SU-DHL-6 (cell line): ENCODE measurements around the gene ANK3.
A peak's percentile ranks its signal among the peaks of the same experiment; 100 is the strongest.

ENCODE experiments used
- H2AFZ ChIP-seq: fragments of 200-600 bp; sonication (generic); 2 replicates; pipeline ENCODE4 v1.6.1; 2014; ENCODE audit warnings: low read depth, mild to moderate bottlenecking, moderate library complexity, mixed read lengths, antibody characterized with exemption, low read length; ENCODE audit not compliant: severe bottlenecking
- H3F3A ChIP-seq: fragments of 200-600 bp; shearing (Covaris generic); 2 replicates; pipeline ENCODE4 v1.6.0; 2016; ENCODE audit warnings: antibody characterized with exemption, mild to moderate bottlenecking; ENCODE audit not compliant: insufficient read depth
- H3K27ac ChIP-seq: fragments of 200-600 bp; sonication (generic); 2 replicates; pipeline ENCODE4 v1.5.1; 2016; ENCODE audit warnings: low read depth, mild to moderate bottlenecking, low read length, moderate library complexity, mixed read lengths
- H3K27me3 ChIP-seq: fragments of 200-600 bp; sonication (generic), shearing (Covaris generic); 2 replicates; pipeline ENCODE4 v1.6.0; 2014; ENCODE audit warnings: mild to moderate bottlenecking, low read length
- H3K36me3 ChIP-seq: fragments of 200-600 bp; sonication (generic); 2 replicates; pipeline ENCODE4 v1.6.1; 2014; ENCODE audit warnings: mild to moderate bottlenecking, low read length, mixed read lengths
- H3K4me2 ChIP-seq: fragments of 300-600, 200-600 bp; shearing (Covaris generic), sonication (generic); 2 replicates; pipeline ENCODE4 v1.6.0; 2014; ENCODE audit warnings: low read length, low read depth, mild to moderate bottlenecking; ENCODE audit not compliant: poor library complexity, severe bottlenecking
- H3K4me3 ChIP-seq: fragments of 200-600 bp; sonication (generic); 2 replicates; pipeline ENCODE4 v1.5.1; 2014; ENCODE audit warnings: antibody characterized with exemption, low read length, mild to moderate bottlenecking, mixed read lengths; ENCODE audit not compliant: insufficient read depth, poor library complexity, severe bottlenecking
- H3K79me2 ChIP-seq: fragments of 200-600 bp; sonication (generic); 2 replicates; pipeline ENCODE4 v1.6.1; 2014; ENCODE audit warnings: mild to moderate bottlenecking, low read length, moderate library complexity; ENCODE audit not compliant: insufficient read depth
- H3K9ac ChIP-seq: fragments of 200-600 bp; sonication (generic); 2 replicates; pipeline ENCODE4 v1.7.0; 2014; ENCODE audit warnings: mild to moderate bottlenecking, low read length
- H3K9me2 ChIP-seq: fragments of 200-600 bp; sonication (generic); replicated peaks from 2 replicates; pipeline ENCODE4 v1.6.1; 2014; ENCODE audit warnings: low read length; ENCODE audit not compliant: insufficient read depth
- H3K9me3 ChIP-seq: fragments of 200-600 bp; sonication (generic); 2 replicates; pipeline ENCODE4 v1.6.1; 2014; ENCODE audit warnings: low read length, mixed read lengths; ENCODE audit not compliant: insufficient read depth
- H4K20me1 ChIP-seq: fragments of 200-600 bp; sonication (generic); 2 replicates; pipeline ENCODE4 v1.6.1; 2014; ENCODE audit warnings: low read depth, mild to moderate bottlenecking, antibody characterized with exemption, low read length, moderate library complexity, mixed read lengths
- CTCF ChIP-seq: fragments of 200-600 bp; sonication (generic); IDR thresholded peaks from one replicate; pipeline ENCODE4 v1.5.1; 2017; ENCODE audit warnings: antibody characterized with exemption, mild to moderate bottlenecking, low read length, moderate library complexity; ENCODE audit not compliant: insufficient read depth, poor library complexity, severe bottlenecking
- EZH2phosphoT487 ChIP-seq: fragments of 200-600 bp; sonication (generic), shearing (Covaris generic); conservative IDR thresholded peaks from 2 replicates; pipeline ENCODE4 v1.6.1; 2018; ENCODE audit warnings: mild to moderate bottlenecking, antibody characterized with exemption, low read length, moderate library complexity, mixed read lengths

ANK3 gene

GRCh38 chr10:60289800-60290199 lies 99.9 kb downstream of the ANK3 start:
- H3K27me3 ChIP-seq, result no peaks in the 10 kb centered on the region
- no peaks in the 10 kb centered on the region for H3K36me3 ChIP-seq
- H3K9me3 ChIP-seq, result no peaks in the 10 kb centered on the region
- no peaks in the 10 kb centered on the region for H4K20me1 ChIP-seq
- TF ChIP-seq EZH2phosphoT487 (no peak), CTCF (no peak)
- no peak overlapping the region for H3K4me3 ChIP-seq
- H3K79me2 ChIP-seq, result no peaks in the 10 kb centered on the region
- H3F3A ChIP-seq, result no peaks in the 10 kb centered on the region
- no peak overlapping the region for H3K4me2 ChIP-seq
- H3K27ac ChIP-seq, result no peak overlapping the region
- no peaks in the 10 kb centered on the region for H3K9me2 ChIP-seq
- no peak overlapping the region for H3K9ac ChIP-seq
- no peak overlapping the region for H2AFZ ChIP-seq

DNA sequence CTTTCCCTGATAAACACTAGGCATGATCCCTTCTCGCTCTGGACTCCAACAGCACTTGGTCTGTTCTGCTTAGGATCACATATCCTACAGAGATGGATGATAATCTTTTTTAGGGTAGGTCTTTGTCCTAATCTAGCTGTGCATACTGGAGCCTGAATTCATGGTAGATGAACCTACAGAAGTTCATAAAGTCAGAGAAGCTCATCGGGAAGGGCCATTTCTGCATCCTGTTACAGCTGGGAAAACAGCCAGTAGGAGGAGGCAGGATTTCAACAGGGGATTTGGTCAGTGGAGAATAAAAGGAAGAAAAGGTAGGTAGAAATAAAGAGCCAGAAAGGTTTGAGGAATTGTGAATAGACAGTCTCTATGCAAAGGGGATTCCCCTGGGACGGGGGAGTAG lies 101.4 kb downstream of the ANK3 start:
- TF ChIP-seq EZH2phosphoT487 (no peak), CTCF (no peak)
- Histone ChIP-seq H3K27ac (no peak overlapping the region), H3K79me2 (no peaks in the 10 kb centered on the region), H2AFZ (no peak overlapping the region), H3K4me3 (no peak overlapping the region), H3K9me2 (no peaks in the 10 kb centered on the region), H4K20me1 (no peaks in the 10 kb centered on the region), H3F3A (no peaks in the 10 kb centered on the region), H3K27me3 (no peaks in the 10 kb centered on the region), H3K9me3 (no peaks in the 10 kb centered on the region), H3K4me2 (no peak overlapping the region), H3K9ac (no peak overlapping the region), H3K36me3 (no peaks in the 10 kb centered on the region)

DNA sequence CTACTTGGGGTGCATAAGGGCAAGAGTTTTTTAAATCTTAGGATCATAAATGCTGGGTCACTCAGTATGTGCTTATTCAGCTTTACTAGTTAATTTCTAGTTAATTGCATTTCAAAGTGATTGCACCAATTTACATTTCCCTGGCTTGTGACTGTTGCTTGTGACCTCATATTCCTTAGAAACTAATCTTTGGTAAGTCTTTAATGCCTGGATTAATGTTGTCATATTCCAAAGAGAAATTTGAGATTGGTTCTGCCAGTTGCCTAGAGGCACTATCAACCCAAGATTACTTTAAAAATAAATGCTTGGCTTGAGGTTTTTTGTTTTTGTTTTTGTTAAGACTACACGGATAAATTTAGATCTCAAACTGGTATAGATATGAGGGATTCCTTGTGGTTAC lies 103.1 kb downstream of the ANK3 start:
- no peak overlapping the region for H3K9ac ChIP-seq
- no peaks in the 10 kb centered on the region for H4K20me1 ChIP-seq
- no peak overlapping the region for H3K27ac ChIP-seq
- no peaks in the 10 kb centered on the region for H3K9me2 ChIP-seq
- no peaks in the 10 kb centered on the region for H3K27me3 ChIP-seq
- TF ChIP-seq CTCF, result no peak
- no peak for TF ChIP-seq EZH2phosphoT487
- no peaks in the 10 kb centered on the region for H3K79me2 ChIP-seq
- no peak overlapping the region for H3K4me3 ChIP-seq
- H3K36me3 ChIP-seq, result no peaks in the 10 kb centered on the region
- no peak overlapping the region for H3K4me2 ChIP-seq
- H3F3A ChIP-seq, result no peaks in the 10 kb centered on the region
- H3K9me3 ChIP-seq, result no peaks in the 10 kb centered on the region
- H2AFZ ChIP-seq, result no peak overlapping the region

DNA sequence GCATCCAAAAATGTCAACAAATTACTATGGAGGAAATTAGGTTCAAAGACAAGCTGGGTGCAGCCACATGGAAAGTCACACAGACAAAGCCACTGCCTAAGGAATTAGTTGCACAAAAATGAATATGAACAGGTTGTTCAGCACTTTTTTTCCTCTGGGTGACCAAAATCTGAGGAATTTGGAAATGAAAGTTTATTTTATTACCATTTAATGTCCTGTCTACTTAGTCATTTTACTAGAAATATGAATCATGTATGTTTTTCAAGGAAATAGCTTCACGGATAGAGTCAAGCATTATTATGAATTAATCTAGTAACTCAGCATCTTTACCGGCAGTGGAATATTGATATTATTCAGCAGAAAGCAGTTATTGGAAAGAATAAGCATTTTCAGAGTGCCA lies 106.3 kb downstream of the ANK3 start:
- peak overlapping the region; percentile 23 for H3K4me2 ChIP-seq
- no peak overlapping the region for H2AFZ ChIP-seq
- no peaks in the 10 kb centered on the region for H3K9me2 ChIP-seq
- H3K79me2 ChIP-seq, result no peaks in the 10 kb centered on the region
- H3K27me3 ChIP-seq, result no peaks in the 10 kb centered on the region
- no peak for TF ChIP-seq CTCF
- TF ChIP-seq EZH2phosphoT487, result no peak
- H4K20me1 ChIP-seq, result no peaks in the 10 kb centered on the region
- no peaks in the 10 kb centered on the region for H3F3A ChIP-seq
- no peaks in the 10 kb centered on the region for H3K9me3 ChIP-seq
- H3K27ac ChIP-seq, result no peak overlapping the region
- H3K4me3 ChIP-seq, result no peak overlapping the region
- no peaks in the 10 kb centered on the region for H3K36me3 ChIP-seq
- no peak overlapping the region for H3K9ac ChIP-seq
